ENCODE measurements around the gene MAN1C1.

GRCh38 chr1:25707280-25708016 is 90.9 kb downstream of the MAN1C1 start:
- no peak for TF ChIP-seq POLR2A (IDR thresholded peaks at IDR 0.05; ENCODE audit: low read depth, low read length)
- no peak for TF ChIP-seq TAF1 (IDR thresholded peaks at IDR 0.05; ENCODE audit: borderline replicate concordance, low read depth, low read length)
- no peak for TF ChIP-seq POLR2AphosphoS5 (IDR thresholded peaks at IDR 0.05; ENCODE audit: low read depth, low read length)

All from GM12892 (cell line).